ENCODE data around the gene CRAMP1. TPM values are rescaled to one million over a fixed set of nuclear protein-coding genes. Genes with fewer than 3 reads are reported as not detected.

CRAMP1 gene
- total and polyA plus RNA-seq, 2 donors (not counting 3 experiments of a cell fraction or from before 2014, with no cell fraction given), result 21.5 to 30.8 TPM

DNA sequence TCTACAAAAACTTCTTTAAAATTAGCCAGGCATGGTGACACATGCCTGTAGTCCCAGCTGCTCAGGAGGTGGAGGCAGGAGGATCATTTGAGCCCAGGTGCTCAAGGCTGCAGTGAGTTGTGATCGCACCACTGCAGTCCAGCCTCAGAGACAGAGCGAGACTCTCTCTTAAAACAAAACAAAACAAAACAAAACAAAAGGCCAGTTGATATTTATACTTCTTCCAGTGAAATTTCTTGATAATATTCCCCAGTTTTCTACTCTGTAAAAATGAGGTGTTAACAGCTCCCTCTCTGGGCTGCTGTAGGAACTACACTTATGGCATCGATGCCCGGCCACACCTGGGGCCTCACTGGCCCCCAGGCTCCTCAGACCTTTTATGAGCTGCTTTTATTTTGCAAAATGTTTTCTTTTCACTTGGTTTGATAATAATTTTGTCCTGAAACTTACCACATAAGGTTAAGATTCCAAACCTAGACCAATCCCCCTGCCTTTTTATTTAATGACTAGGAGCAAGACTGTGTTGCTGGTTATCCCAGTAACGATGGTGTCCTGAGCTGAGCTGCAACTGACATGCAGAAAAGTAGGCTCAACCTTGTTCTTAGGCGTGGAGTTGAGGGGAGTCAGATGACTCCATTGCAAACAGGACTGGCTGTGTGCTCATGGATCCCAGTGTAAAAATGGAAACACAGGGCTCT lies 111.4 kb downstream of the CRAMP1 start:
- Histone ChIP-seq H3K4me1 (ENCODE audit: control insufficient read depth, extremely low read depth, insufficient read depth, low read length) (peaks cover 9% of the 10 kb centered on the region), H3K4me3 (replicated peaks in 1 of 3; ENCODE audit: insufficient read depth in 1 of 3, low read depth in 1 of 3, low read length in 3 of 3) (no peak overlapping the region), H3K4me2 (ENCODE audit: insufficient read depth, low read length) (no peak overlapping the region), H4K20me1 (replicated peaks; ENCODE audit: control insufficient read depth, extremely low read depth, insufficient read depth, low read length) (no peaks in the 10 kb centered on the region), H3K9me1 (replicated peaks; ENCODE audit: control insufficient read depth, extremely low read depth, insufficient read depth, low read length) (no peaks in the 10 kb centered on the region), H3K9me3 (replicated peaks; ENCODE audit: control insufficient read depth, insufficient read depth, low read length) (no peaks in the 10 kb centered on the region), H3K79me2 (ENCODE audit: control insufficient read depth, insufficient read depth, low read length) (peaks cover 29% of the 10 kb centered on the region), H3K27me3 (ENCODE audit: control insufficient read depth in 2 of 2, insufficient read depth in 2 of 2, low read length in 2 of 2) (no peaks in the 10 kb centered on the region), H3K9ac (replicated peaks; ENCODE audit: extremely low read depth, insufficient read depth, low read length) (no peak overlapping the region), H3K36me3 (ENCODE audit: control insufficient read depth in 2 of 2, extremely low read depth in 1 of 2, insufficient read depth in 2 of 2, low read length in 2 of 2) (peaks cover 4 to 28% of the 10 kb centered on the region in 2 experiments), H2AFZ (ENCODE audit: low read depth, low read length) (no peak overlapping the region), H3K27ac (ENCODE audit: insufficient read depth, low read depth, low read length) (no peak overlapping the region)
- DNase-seq (ENCODE audit: low read depth, low spot score), result peak; percentile 60
- dilution Hi-C loops (cut with MboI; ENCODE audit: extremely low pct_ligation_motif_present, low sequenced_read_pairs), result no loop called here
- FAIRE-seq, result peak; percentile 80
- BruUV-seq (replicated peaks), result no TSS peak
- CTCF ChIA-PET, result interaction anchor here (1.0 to 1.7 kb wide), 16 partner anchors 9 to 294 kb away, joined by 3 to 12 read pairs (median 4); partner anchors contain the start of genes NUBP2 and SPSB3
- TF ChIP-seq, protein P1, sequence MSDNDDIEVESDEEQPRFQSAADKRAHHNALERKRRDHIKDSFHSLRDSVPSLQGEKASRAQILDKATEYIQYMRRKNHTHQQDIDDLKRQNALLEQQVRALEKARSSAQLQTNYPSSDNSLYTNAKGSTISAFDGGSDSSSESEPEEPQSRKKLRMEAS (IDR thresholded peaks at IDR 0.05; ENCODE audit: insufficient read depth, insufficient read length), result no peak
- TF ChIP-seq, protein P2, sequence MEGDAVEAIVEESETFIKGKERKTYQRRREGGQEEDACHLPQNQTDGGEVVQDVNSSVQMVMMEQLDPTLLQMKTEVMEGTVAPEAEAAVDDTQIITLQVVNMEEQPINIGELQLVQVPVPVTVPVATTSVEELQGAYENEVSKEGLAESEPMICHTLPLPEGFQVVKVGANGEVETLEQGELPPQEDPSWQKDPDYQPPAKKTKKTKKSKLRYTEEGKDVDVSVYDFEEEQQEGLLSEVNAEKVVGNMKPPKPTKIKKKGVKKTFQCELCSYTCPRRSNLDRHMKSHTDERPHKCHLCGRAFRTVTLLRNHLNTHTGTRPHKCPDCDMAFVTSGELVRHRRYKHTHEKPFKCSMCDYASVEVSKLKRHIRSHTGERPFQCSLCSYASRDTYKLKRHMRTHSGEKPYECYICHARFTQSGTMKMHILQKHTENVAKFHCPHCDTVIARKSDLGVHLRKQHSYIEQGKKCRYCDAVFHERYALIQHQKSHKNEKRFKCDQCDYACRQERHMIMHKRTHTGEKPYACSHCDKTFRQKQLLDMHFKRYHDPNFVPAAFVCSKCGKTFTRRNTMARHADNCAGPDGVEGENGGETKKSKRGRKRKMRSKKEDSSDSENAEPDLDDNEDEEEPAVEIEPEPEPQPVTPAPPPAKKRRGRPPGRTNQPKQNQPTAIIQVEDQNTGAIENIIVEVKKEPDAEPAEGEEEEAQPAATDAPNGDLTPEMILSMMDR (IDR thresholded peaks at IDR 0.05; ENCODE audit: extremely low read depth in 1 of 2, insufficient read depth in 1 of 2, low read depth in 1 of 2, low read length in 2 of 2), result peak; percentile 69 to 70
- POLR2A ChIA-PET, result interaction anchor here (0.6 kb wide), 1 partner anchor 112 kb away, joined by 5 read pairs; no protein-coding TSS in a partner anchor
- intact Hi-C loops (cut with micrococcal nuclease), result no loop called here

DNA sequence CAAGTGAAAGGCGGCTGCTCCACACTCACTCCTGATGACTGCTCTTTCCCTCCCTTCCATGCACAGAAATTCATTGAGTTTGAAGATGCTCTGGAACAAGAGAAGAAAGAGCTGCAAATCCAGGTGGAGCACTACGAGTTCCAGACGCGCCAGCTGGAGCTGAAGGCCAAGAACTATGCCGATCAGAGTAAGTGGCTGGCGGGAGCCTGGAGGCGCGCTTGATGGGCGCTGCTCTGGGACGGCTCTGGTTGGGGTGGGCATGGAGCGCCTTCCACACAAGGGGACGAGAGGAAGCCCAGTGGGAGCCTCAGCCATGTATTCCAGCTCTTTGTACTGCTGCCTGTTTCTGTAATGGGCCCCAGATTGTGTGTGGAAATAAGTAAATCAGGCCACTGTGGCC lies 112.3 kb downstream of the CRAMP1 start:
- H3K9me1 ChIP-seq (replicated peaks; ENCODE audit: control insufficient read depth, extremely low read depth, insufficient read depth, low read length), result no peaks in the 10 kb centered on the region
- dilution Hi-C loops (cut with MboI; ENCODE audit: extremely low pct_ligation_motif_present, low sequenced_read_pairs) (no loop called here), intact Hi-C loops (cut with micrococcal nuclease) (no loop called here)
- POLR2A ChIA-PET, result no interaction called here
- H3K9ac ChIP-seq (replicated peaks; ENCODE audit: extremely low read depth, insufficient read depth, low read length), result no peak overlapping the region
- H3K27ac ChIP-seq (ENCODE audit: insufficient read depth, low read depth, low read length), result no peak overlapping the region
- H3K36me3 ChIP-seq (ENCODE audit: control insufficient read depth in 2 of 2, extremely low read depth in 1 of 2, insufficient read depth in 2 of 2, low read length in 2 of 2), result peaks cover 4 to 31% of the 10 kb centered on the region in 2 experiments
- CTCF ChIA-PET, result interaction anchor here (1.4 to 2.3 kb wide), 3 partner anchors 58 to 295 kb away, joined by 3 to 8 read pairs (median 7); partner anchors contain the start of genes NUBP2 and SPSB3
- no TSS peak for BruUV-seq (replicated peaks)
- H2AFZ ChIP-seq (ENCODE audit: low read depth, low read length), result no peak overlapping the region
- H3K79me2 ChIP-seq (ENCODE audit: control insufficient read depth, insufficient read depth, low read length), result peaks cover 22% of the 10 kb centered on the region
- H4K20me1 ChIP-seq (replicated peaks; ENCODE audit: control insufficient read depth, extremely low read depth, insufficient read depth, low read length), result no peaks in the 10 kb centered on the region
- TF ChIP-seq GATA2 (IDR thresholded peaks at IDR 0.05; ENCODE audit: insufficient read depth, insufficient read length, low read depth, low read length), result no peak
- no peak for TF ChIP-seq POLR2A (IDR thresholded peaks at IDR 0.05; ENCODE audit: low read depth, low read length)
- TF ChIP-seq, protein P1 (IDR thresholded peaks at IDR 0.05; ENCODE audit: insufficient read depth, insufficient read length), result no peak
- TF ChIP-seq EZH2 (IDR thresholded peaks at IDR 0.05; ENCODE audit: borderline replicate concordance, low read depth, low read length, severe bottlenecking), result no peak
- TF ChIP-seq POLR2AphosphoS5 (IDR thresholded peaks at IDR 0.05; ENCODE audit: insufficient read depth, low read depth, low read length), result no peak
- TF ChIP-seq FOS (IDR thresholded peaks at IDR 0.05; ENCODE audit: borderline replicate concordance, insufficient read depth, low read length), result no peak
- TF ChIP-seq, protein P2 (IDR thresholded peaks at IDR 0.05; ENCODE audit: extremely low read depth in 1 of 2, insufficient read depth in 1 of 2, low read depth in 1 of 2, low read length in 2 of 2), result no peak
- no peak for TF ChIP-seq MYC (IDR thresholded peaks at IDR 0.05; ENCODE audit: low read depth, low read length)
- TF ChIP-seq JUN (IDR thresholded peaks at IDR 0.05; ENCODE audit: borderline replicate concordance, insufficient read depth, insufficient read length, low read depth), result no peak
- no peak overlapping the region for H3K4me3 ChIP-seq (replicated peaks in 1 of 3; ENCODE audit: insufficient read depth in 1 of 3, low read depth in 1 of 3, low read length in 3 of 3)
- no peak for DNase-seq (ENCODE audit: low read depth, low spot score)
- no peak overlapping the region for H3K4me2 ChIP-seq (ENCODE audit: insufficient read depth, low read length)
- no peaks in the 10 kb centered on the region for H3K27me3 ChIP-seq (ENCODE audit: control insufficient read depth in 2 of 2, insufficient read depth in 2 of 2, low read length in 2 of 2)
- H3K9me3 ChIP-seq (replicated peaks; ENCODE audit: control insufficient read depth, insufficient read depth, low read length), result no peaks in the 10 kb centered on the region
- no peak for FAIRE-seq
- peaks cover 9% of the 10 kb centered on the region for H3K4me1 ChIP-seq (ENCODE audit: control insufficient read depth, extremely low read depth, insufficient read depth, low read length)
